T-helper 17 cell (primary cell): ENCODE measurements around the gene PCGF2. TPM values are rescaled to one million over a fixed set of nuclear protein-coding genes. Genes with fewer than 3 reads are reported as not detected.

ENCODE experiments used
- ATAC-seq: fragments of 150-1000 bp; cut with Tn5 transposase; 2 replicates; pipeline ENCODE4 v1.10.0; 2021; ENCODE audit warnings: mild to moderate bottlenecking, moderate library complexity
- DNase-seq, 3 donors: peaks; one replicate each; pipeline versions ENCODE4 v3.0.0 to v3.0.0-alpha.2; 2020 to 2021
- H3K9me3 ChIP-seq: one replicate; pipeline ENCODE4 v1.7.0; 2013; ENCODE audit warnings: low read length, mild to moderate bottlenecking; ENCODE audit not compliant: control insufficient read depth, poor library complexity, severe bottlenecking
- H3K27ac Mint-ChIP-seq: one replicate; pipeline ENCODE4 v1.8.0; 2022; ENCODE audit warnings: mild to moderate bottlenecking, moderate library complexity, mixed read lengths
- H3K27me3 Mint-ChIP-seq: one replicate; pipeline ENCODE4 v1.8.0; 2022; ENCODE audit warnings: mixed read lengths
- H3K36me3 Mint-ChIP-seq: one replicate; pipeline ENCODE4 v1.8.0; 2022; ENCODE audit warnings: low read depth, mixed read lengths
- H3K4me1 Mint-ChIP-seq: one replicate; pipeline ENCODE4 v1.8.0; 2022; ENCODE audit warnings: mild to moderate bottlenecking, mixed read lengths
- H3K4me3 Mint-ChIP-seq: one replicate; pipeline ENCODE4 v1.8.0; 2022; ENCODE audit warnings: mild to moderate bottlenecking, moderate library complexity, mixed read lengths
- total RNA-seq, 4 donors: library from RNA in 2 of 4; stranded (reverse) in 2 of 4; gene quantifications; one replicate each; pipeline ENCODE4 v1.2.3 and lab custom pipeline; 2022 to 2026

PCGF2 gene
- total RNA-seq, 2 donors from 2014 or later = not detected

GRCh38 chr17:38738686-38739085 is 9.4 kb downstream of the PCGF2 start:
- H3K36me3 Mint-ChIP-seq = no peaks in the 10 kb centered on the region
- ATAC-seq = no peak
- H3K4me1 Mint-ChIP-seq = peaks cover 16% of the 10 kb centered on the region
- no peak for DNase-seq
- no peak overlapping the region for H3K27ac Mint-ChIP-seq
- peaks cover 13% of the 10 kb centered on the region for H3K27me3 Mint-ChIP-seq
- H3K9me3 ChIP-seq = no peaks in the 10 kb centered on the region
- H3K4me3 Mint-ChIP-seq = no peak overlapping the region

GRCh38 chr17:38738007-38738662 is 10.0 kb downstream of the PCGF2 start:
- peaks cover 13% of the 10 kb centered on the region for H3K27me3 Mint-ChIP-seq
- no peak for ATAC-seq
- no peaks in the 10 kb centered on the region for H3K9me3 ChIP-seq
- H3K4me1 Mint-ChIP-seq = peaks cover 19% of the 10 kb centered on the region
- H3K27ac Mint-ChIP-seq = no peak overlapping the region
- H3K4me3 Mint-ChIP-seq = no peak overlapping the region
- no peak for DNase-seq
- H3K36me3 Mint-ChIP-seq = peaks cover under 1% of the 10 kb centered on the region

- no peaks in the 10 kb centered on the region for H3K9me3 ChIP-seq
- Mint-ChIP-seq H3K36me3 (peaks cover 3% of the 10 kb centered on the region), H3K27me3 (no peaks in the 10 kb centered on the region), H3K27ac (peak overlapping the region; percentile 47), H3K4me3 (no peak overlapping the region), H3K4me1 (peaks cover 30% of the 10 kb centered on the region)
- peak; percentile 39 for ATAC-seq
- DNase-seq = peak; percentile 64 to 72 (median 69)
These were observed 12.8 kb downstream of the PCGF2 start for GRCh38 chr17:38735161-38735997.

GRCh38 chr17:38733982-38734973 is 13.9 kb downstream of the PCGF2 start:
- Mint-ChIP-seq H3K27me3 (no peaks in the 10 kb centered on the region), H3K4me3 (no peak overlapping the region), H3K36me3 (peaks cover 3% of the 10 kb centered on the region), H3K27ac (peak overlapping the region; percentile 85), H3K4me1 (peaks cover 34% of the 10 kb centered on the region)
- DNase-seq (no peak), ATAC-seq (no peak)
- no peaks in the 10 kb centered on the region for H3K9me3 ChIP-seq

- no peak for ATAC-seq
- H3K27me3 Mint-ChIP-seq = no peaks in the 10 kb centered on the region
- H3K4me1 Mint-ChIP-seq = peaks cover 42% of the 10 kb centered on the region
- H3K27ac Mint-ChIP-seq = peak overlapping the region; percentile 85
- no peak for DNase-seq
- no peak overlapping the region for H3K4me3 Mint-ChIP-seq
- H3K9me3 ChIP-seq = no peaks in the 10 kb centered on the region
- H3K36me3 Mint-ChIP-seq = peaks cover 3% of the 10 kb centered on the region
These were observed 14.7 kb downstream of the PCGF2 start for GRCh38 chr17:38733282-38733981.

- no peaks in the 10 kb centered on the region for H3K9me3 ChIP-seq
- Mint-ChIP-seq H3K27ac (peak overlapping the region; percentile 98), H3K27me3 (no peaks in the 10 kb centered on the region), H3K4me3 (peak overlapping the region; percentile 99), H3K36me3 (peaks cover 3% of the 10 kb centered on the region), H3K4me1 (peaks cover 50% of the 10 kb centered on the region)
- ATAC-seq = no peak
- DNase-seq = no peak
These were observed 15.5 kb downstream of the PCGF2 start for GRCh38 chr17:38732376-38733281.

- Mint-ChIP-seq H3K36me3 (peaks cover 3% of the 10 kb centered on the region), H3K27ac (peak overlapping the region; percentile 98), H3K4me1 (peaks cover 52% of the 10 kb centered on the region)
These were observed 16.4 kb downstream of the PCGF2 start for GRCh38 chr17:38731526-38732294.

GRCh38 chr17:38730526-38731379 is 17.4 kb downstream of the PCGF2 start:
- Mint-ChIP-seq H3K4me1 (peaks cover 56% of the 10 kb centered on the region), H3K27me3 (no peaks in the 10 kb centered on the region), H3K4me3 (peak overlapping the region; percentile 99), H3K27ac (peak overlapping the region; percentile 98), H3K36me3 (peaks cover 3% of the 10 kb centered on the region)
- H3K9me3 ChIP-seq = no peaks in the 10 kb centered on the region
- ATAC-seq (no peak), DNase-seq (no peak)

More at GRCh38 chr17:38731526-38732294, 16.4 kb downstream of the PCGF2 start:
- no peak for DNase-seq
- no peaks in the 10 kb centered on the region for H3K27me3 Mint-ChIP-seq
- no peak for ATAC-seq
- H3K4me3 Mint-ChIP-seq = peak overlapping the region; percentile 99
- H3K9me3 ChIP-seq = no peaks in the 10 kb centered on the region

GRCh38 chr17:38729886-38730525 is 18.1 kb downstream of the PCGF2 start, which contains the start of gene CISD3:
Gene CISD3, plus strand, starts transcription at chr17:38730341. Its CDS starts 18 bp downstream, at chr17:38730359.
- Mint-ChIP-seq H3K36me3 (peaks cover 4% of the 10 kb centered on the region), H3K4me3 (peak within 1 kb of the TSS; percentile 99), H3K4me1 (peaks cover 54% of the 10 kb centered on the region), H3K27me3 (no peaks in the 10 kb centered on the region), H3K27ac (peak within 1 kb of the TSS; percentile 98)
- peak; percentile 86 to 92 (median 86) for DNase-seq
- peak; percentile 85 for ATAC-seq
- no peaks in the 10 kb centered on the region for H3K9me3 ChIP-seq

- H3K9me3 ChIP-seq = no peaks in the 10 kb centered on the region
- ATAC-seq (no peak), DNase-seq (no peak)
- Mint-ChIP-seq H3K27me3 (no peaks in the 10 kb centered on the region), H3K36me3 (peaks cover 4% of the 10 kb centered on the region), H3K4me1 (peaks cover 53% of the 10 kb centered on the region), H3K4me3 (peak overlapping the region; percentile 81), H3K27ac (peak overlapping the region; percentile 93)
These were observed 18.7 kb downstream of the PCGF2 start for GRCh38 chr17:38729368-38729885.
